ENCODE data around the gene CADPS.

Gene CADPS

DNA sequence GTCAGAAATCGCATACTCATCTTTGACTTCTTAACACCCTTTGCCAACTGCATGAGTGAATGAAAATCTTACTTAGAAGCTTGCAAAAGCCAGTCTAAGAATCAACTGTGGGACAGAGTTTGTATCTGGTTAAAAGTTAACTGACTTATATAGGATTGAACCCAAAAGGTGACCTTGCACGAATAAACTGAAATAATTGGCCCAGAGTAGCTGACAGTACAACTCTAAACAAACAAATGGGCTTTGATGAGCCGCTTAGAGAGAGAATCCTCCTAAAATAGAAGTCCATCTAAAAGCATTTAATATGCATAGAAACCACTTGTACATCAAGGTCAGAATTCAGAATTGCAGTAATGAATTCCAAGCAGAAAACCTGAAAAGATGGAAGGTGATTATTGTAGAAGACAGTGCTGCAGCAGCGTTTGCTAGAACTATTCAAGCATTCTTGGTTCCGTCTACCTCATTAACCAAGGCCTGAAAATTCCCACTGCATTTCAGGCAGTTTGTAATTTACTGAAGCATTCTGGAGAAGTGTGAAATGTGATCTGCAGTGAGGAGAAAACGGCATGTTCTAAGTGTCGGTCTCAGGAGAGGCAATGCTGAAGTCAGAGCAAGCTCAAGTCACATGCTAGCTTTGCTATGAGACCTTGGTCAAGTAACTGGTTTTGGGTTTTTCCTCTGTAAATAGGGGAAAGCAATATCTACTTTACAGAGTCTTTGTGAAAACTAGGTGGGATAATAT lies 103.7 kb downstream of the CADPS start:
- H3K4me3 ChIP-seq (ENCODE audit: low read depth, low read length): no peak overlapping the region
- DNase-seq (ENCODE audit: low read depth): no peak
- TF ChIP-seq, protein P1, sequence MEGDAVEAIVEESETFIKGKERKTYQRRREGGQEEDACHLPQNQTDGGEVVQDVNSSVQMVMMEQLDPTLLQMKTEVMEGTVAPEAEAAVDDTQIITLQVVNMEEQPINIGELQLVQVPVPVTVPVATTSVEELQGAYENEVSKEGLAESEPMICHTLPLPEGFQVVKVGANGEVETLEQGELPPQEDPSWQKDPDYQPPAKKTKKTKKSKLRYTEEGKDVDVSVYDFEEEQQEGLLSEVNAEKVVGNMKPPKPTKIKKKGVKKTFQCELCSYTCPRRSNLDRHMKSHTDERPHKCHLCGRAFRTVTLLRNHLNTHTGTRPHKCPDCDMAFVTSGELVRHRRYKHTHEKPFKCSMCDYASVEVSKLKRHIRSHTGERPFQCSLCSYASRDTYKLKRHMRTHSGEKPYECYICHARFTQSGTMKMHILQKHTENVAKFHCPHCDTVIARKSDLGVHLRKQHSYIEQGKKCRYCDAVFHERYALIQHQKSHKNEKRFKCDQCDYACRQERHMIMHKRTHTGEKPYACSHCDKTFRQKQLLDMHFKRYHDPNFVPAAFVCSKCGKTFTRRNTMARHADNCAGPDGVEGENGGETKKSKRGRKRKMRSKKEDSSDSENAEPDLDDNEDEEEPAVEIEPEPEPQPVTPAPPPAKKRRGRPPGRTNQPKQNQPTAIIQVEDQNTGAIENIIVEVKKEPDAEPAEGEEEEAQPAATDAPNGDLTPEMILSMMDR (IDR thresholded peaks at IDR 0.05; ENCODE audit: insufficient read depth, low read depth, low read length, missing control alignments): no peak

DNA sequence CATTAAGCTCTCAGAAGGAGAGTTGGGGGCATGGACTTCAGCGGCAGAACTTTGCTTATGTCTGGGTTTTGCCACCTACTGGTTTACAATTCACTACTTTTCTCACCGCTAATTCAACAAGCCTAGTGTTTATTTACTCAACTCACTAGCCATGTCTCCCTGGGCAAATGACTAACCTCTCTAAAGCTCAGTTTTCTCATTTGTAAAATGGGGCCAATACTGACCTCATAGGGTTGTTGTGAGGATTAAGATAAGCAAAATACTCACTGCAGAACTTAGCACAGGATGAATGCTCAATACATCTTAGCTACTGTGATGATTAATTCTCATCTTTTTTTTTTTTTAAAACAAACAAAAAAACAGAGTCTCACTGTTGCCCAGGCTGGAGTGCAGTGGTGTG lies 106.3 kb downstream of the CADPS start:
- no peak for DNase-seq (ENCODE audit: low read depth)
- H3K4me3 ChIP-seq (ENCODE audit: low read depth, low read length): no peak overlapping the region
- TF ChIP-seq, protein P1 (IDR thresholded peaks at IDR 0.05; ENCODE audit: insufficient read depth, low read depth, low read length, missing control alignments): no peak

DNA sequence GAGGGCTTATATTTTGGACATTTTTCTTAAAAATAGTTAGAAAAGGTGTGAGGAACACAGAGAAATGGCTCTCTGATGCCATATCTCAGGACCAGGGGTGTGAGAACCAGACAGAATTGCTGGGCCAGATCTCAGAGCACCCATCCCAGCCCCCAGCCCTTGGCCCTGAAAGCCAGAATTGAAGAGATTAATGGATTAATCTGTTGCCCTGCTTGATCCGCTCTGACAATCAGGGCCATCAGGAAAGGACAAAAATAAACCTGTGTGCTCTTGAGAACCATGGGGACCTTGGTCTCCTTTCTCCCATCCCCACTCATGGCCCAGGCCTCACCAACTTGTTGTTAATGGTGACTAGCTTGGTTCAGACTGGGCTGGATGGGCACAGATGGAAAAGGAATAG lies 113.5 kb downstream of the CADPS start:
- no peak overlapping the region for H3K4me3 ChIP-seq (ENCODE audit: low read depth, low read length)
- TF ChIP-seq, protein P1 (IDR thresholded peaks at IDR 0.05; ENCODE audit: insufficient read depth, low read depth, low read length, missing control alignments): no peak
- DNase-seq (ENCODE audit: low read depth): no peak

DNA sequence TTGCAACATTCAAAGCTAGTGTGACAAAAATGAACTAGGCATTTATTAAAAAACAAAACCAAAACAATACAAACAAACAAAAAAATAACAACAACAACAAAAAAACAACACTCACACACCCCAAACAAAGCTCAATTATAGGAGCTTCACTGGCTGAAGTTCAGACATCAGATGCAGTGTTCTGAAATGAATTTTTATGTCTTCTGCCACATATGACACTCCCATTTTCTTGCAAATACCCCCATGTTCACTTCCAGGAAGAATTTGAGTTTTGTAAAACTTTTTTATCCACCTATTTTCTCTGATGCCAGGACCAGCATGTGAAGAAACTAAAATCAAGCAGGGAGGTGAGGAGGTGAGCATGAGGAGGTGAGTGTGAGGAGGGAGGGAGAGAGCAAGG lies 113.9 kb downstream of the CADPS start:
- H3K4me3 ChIP-seq (ENCODE audit: low read depth, low read length): no peak overlapping the region
- no peak for DNase-seq (ENCODE audit: low read depth)
- TF ChIP-seq, protein P1 (IDR thresholded peaks at IDR 0.05; ENCODE audit: insufficient read depth, low read depth, low read length, missing control alignments): no peak

DNA sequence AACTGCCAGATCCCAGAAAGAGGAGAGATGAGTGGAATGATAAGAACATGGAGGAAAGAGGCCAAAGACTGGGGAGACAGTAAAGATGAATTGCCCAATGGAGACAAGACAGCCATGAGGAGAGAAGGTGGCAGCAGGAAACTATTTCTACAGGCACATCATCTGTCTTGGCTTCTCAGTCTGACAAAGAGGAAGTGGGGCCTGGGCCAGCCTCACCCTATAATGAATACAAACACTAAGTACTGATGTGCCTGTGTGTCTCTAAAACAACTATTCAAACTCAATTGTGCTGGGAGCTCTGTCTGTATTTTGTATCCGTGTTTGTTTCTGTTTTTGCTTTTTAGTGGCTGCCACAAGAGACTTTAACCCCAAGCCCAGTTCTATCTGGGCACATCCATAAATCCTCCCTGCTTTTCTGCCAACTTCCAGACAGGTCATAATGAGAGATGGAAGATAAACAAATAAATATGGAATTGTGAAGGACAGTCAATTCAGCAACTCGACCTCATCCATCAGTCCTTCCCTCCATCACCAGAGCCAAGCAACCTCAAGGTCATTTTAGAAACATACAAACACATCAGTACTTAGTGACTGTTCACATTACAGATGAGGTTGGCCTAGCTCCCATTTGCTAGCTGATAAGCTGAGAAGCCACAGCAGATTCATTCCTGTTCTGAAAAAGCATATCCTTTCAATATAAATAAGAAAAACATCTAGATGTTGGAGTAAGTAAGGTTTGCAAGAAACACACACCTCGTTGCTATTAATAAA lies 116.7 kb downstream of the CADPS start:
- TF ChIP-seq, protein P1 (IDR thresholded peaks at IDR 0.05; ENCODE audit: insufficient read depth, low read depth, low read length, missing control alignments): no peak
- DNase-seq (ENCODE audit: low read depth): no peak
- H3K4me3 ChIP-seq (ENCODE audit: low read depth, low read length): no peak overlapping the region

DNA sequence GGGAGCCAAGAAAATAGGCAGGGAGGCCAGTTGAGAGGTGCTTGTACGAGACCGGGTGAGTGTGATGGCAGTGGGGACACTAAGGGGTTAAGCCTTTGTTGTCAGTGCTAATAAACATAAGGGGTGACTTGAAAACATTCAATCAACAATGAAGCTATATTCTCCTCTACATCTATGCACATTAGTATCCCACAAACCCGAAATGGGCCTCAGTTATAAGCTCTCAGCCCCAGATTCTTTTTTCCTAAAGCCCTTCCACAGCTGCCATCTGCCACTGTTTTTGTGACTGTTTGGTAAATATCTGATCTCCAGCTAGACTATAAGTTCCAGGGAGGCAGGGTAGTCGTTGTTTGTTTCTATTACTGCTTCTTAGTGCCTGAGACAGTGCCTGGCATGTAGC lies 118.2 kb downstream of the CADPS start:
- no peak for DNase-seq (ENCODE audit: low read depth)
- TF ChIP-seq, protein P1 (IDR thresholded peaks at IDR 0.05; ENCODE audit: insufficient read depth, low read depth, low read length, missing control alignments): no peak

More for the DNA sequence above, 118.2 kb downstream of the CADPS start:
- H3K4me3 ChIP-seq (ENCODE audit: low read depth, low read length): no peak overlapping the region
